GM12873 (cell line): ENCODE results near the gene KIAA0040.

Experiments used
- TF ChIP-seq, protein P1 (sequence below): IDR thresholded peaks from 2 replicates; pipeline ENCODE4 v1.5.1; 2012; ENCODE audit warnings: low read depth, mild to moderate bottlenecking, moderate library complexity, low read length, control low read depth; ENCODE audit not compliant: insufficient read depth; ENCODE audit errors: missing control alignments

KIAA0040 gene

DNA sequence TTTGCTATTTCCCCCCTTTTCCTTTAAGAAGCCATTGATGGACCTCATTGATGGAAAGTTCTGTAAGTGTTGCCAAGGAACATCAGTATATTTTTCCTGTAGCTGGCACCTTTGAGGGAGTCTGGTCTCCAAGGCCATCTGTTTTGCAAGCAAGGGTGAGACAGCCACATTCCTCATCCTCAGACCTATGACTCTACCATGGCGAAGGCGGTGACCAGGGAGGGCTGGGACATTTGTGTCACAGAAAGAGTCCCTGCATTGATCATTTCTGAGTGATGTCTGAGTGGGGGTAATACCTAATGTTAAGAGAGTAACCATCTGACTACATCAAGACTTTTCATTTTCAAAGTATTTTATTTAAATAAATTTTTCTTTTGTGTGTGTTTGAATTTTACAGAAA lies 35.4 kb downstream of the KIAA0040 start:
- TF ChIP-seq, protein P1, sequence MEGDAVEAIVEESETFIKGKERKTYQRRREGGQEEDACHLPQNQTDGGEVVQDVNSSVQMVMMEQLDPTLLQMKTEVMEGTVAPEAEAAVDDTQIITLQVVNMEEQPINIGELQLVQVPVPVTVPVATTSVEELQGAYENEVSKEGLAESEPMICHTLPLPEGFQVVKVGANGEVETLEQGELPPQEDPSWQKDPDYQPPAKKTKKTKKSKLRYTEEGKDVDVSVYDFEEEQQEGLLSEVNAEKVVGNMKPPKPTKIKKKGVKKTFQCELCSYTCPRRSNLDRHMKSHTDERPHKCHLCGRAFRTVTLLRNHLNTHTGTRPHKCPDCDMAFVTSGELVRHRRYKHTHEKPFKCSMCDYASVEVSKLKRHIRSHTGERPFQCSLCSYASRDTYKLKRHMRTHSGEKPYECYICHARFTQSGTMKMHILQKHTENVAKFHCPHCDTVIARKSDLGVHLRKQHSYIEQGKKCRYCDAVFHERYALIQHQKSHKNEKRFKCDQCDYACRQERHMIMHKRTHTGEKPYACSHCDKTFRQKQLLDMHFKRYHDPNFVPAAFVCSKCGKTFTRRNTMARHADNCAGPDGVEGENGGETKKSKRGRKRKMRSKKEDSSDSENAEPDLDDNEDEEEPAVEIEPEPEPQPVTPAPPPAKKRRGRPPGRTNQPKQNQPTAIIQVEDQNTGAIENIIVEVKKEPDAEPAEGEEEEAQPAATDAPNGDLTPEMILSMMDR: no peak

DNA sequence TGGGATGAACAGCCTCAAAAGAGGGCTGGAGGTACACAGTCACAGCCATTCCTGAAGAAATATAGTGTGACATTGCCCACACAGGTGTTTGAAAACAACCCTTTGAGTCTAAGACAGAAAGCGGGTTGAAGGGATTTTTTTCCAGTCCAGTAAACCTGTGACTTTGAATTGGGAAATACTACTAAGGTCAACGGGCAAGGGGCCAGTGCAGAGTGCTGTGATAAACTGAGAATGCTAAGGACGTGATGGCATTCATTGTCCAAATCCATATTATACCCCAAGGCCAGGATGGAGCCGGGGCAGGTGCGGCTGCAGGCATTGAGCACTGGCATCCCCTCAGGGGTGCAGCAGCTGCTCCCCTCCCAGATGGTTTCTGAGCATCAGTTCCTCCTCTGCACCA lies 36.6 kb downstream of the KIAA0040 start:
- TF ChIP-seq, protein P1: no peak

- TF ChIP-seq, protein P1: no peak
These were observed 37.1 kb downstream of the KIAA0040 start for GRCh38 chr1:175155473-175155856.

- TF ChIP-seq, protein P1: peak; percentile 90
These were observed 37.7 kb downstream of the KIAA0040 start for GRCh38 chr1:175154629-175155472.

GRCh38 chr1:175152006-175152652 lies 40.4 kb downstream of the KIAA0040 start:
- TF ChIP-seq, protein P1: peak; percentile 92

DNA sequence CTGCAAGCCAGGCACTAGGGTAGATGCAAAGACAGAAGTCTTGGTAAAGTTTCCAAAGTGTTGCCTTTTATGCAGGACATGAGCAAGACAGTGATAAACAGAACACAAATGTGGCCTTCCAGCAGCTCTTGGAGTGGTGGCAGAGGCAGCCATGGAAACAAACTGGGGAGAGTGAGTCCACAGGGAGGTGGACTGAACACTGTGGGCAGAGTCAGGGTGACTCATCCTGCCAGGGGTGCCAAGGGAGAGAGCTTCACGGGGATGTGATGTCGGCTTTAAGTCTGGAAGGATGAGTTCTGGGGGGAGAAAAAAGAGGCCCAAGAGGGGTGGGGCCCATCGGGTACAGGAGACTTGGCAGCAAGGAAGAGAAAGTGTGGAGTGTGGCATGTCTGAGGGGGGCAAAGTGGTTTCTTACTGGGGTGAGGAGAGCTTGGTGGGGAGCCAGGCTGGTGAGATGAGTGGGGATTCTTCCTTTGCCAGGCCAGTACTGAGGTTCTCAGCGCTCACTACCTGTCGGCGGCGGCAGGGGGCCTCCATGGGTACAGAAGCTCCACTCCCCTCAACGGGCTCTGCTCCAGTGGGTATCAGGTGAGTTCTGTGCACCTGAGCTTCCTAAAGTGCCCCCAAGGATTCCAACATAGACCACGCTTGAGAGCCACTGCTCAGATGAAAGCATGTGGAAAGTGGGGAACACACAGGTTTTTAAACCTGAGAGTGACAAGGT lies 41.8 kb downstream of the KIAA0040 start:
- TF ChIP-seq, protein P1: no peak

- TF ChIP-seq, protein P1: no peak
These were observed 44.5 kb downstream of the KIAA0040 start for GRCh38 chr1:175148068-175148467.
